Fibroblast of skin of scalp (primary cell): Measurements from ENCODE around the gene MAST4.

Source experiments
- DNase-seq: peaks from one replicate; pipeline ENCODE4 v3.0.0-alpha.2; 2013

The MAST4 gene

DNA sequence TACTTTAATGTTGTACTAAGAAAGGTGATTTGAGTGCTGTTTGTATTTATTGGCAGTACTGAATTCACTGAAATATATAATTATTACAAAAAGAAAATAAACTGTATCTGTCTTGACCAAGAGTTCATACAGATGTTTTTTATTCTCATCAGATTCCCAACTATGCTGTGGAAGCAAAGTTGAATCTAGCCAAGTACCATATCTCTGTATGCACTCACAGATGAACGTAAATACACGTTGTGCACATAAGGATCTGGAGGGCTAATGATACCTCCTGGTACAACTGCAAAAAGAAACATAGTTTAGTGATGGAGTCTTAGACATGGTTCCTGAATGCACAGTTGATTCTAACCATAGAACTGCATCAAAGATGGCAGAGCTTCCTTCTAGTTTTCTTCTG is 431.0 kb downstream of the MAST4 start:
- no peak for DNase-seq

DNA sequence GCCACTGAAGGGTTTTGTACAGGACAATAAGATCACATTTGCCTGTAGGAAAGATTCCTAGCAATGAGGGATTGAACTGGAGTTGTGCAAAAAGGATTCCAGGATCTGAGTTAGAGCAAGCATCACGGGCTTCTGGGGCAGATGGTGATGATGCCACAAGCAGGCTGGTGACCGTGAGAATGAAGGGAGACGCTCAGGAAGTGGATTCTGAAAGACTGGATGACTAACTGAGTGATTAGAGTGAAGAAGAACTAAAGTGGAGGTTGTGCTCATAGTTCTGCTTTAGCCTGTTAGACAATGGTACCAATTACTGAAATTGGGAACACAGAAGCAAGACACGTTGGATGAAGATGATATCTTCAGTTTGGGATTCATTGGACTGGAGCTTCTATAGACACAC is 432.2 kb downstream of the MAST4 start:
- DNase-seq, result no peak

- DNase-seq, result no peak
These were observed 432.7 kb downstream of the MAST4 start for GRCh38 chr5:67028941-67029340.

DNA sequence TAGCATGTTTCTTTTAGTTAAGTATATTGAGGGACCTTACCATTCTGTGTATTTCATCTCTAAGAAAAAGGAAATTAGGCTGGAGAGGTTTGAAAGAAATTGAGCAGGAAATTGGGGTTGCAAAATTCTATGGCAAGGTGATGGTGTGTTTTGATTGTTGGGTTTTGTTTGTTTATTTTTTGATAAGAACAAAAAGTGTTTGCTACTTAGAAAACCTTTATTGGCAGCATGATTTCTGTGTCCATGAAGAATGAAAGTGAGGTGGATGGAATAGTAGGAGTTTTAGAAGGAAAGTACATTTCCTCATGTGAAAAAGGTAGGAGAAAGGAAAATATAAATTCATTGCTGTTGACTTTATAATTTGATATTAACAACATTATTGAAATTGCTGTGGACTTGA is 433.3 kb downstream of the MAST4 start:
- DNase-seq, result no peak

- no peak for DNase-seq
These were observed 434.3 kb downstream of the MAST4 start for GRCh38 chr5:67030289-67031056.

GRCh38 chr5:67031057-67031443 is 434.9 kb downstream of the MAST4 start:
- no peak for DNase-seq

- DNase-seq, result no peak
These were observed 435.5 kb downstream of the MAST4 start for GRCh38 chr5:67031692-67032091.

- DNase-seq, result peak; percentile 30
These were observed 436.9 kb downstream of the MAST4 start for GRCh38 chr5:67032921-67033664.

DNA sequence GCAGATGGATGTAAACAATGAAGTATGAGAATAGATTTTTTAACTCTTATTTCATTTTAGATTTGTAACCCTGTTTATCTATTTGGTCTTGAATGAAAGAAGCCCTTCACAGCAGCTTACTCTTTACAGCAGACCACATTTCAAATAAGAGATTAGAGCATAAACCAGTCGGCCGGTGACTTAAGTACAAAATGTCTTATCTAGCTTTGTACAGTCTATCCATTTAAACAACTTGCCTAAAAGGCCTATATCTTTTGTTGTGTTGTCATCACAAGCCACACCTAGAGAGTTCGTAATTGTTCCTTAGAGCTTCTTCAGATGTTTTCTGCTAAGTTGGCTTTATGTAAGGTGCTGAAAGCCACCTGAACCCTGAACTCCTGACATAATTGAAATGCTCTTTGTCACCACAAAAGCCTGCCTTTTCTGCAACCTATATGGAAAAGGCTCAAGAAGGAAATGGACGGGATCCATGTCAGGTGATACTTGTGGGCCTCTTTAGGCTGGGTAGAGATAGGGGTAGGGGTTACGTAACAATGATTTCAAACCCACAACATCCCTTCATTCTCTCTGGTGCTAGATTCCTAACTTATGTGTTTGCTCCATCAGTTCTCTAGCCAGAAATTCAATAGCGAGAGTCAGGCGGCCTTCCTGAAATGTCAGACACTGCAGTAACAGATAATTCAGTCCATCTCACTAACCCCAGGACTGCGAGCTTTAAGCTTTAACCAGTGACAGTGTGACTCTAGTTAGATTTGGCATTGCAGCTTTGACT is 437.9 kb downstream of the MAST4 start:
- DNase-seq, result no peak

DNA sequence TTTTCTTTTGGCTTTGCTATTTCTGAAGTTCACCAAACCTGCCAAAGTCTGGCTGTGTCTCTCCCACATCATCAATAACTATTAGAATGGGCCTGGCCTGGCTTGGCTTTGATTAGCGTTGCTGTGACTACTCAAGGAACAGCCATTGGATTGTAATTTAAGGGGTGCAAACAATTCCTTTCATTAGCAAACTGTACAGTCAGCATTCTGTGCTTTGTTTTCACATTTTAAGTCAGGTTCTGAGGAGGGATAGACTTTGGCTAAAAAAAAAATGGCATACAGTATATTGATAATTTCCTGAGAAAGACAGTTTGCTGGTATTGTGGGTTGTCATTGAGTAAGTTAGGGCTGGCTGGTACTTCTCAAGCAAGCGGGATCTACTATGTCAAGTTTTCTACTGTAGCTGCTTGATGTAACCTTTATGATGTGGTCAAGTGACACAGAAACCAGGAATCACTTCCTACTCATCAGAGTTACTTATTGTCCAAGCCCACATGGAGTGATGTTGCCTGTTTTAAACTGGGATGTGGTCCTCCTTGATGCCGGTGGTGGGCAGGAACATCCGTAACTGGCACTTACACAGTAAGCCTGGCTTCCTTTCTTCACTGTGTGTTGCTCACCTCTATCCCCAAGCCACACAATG is 439.0 kb downstream of the MAST4 start:
- DNase-seq, result no peak

- no peak for DNase-seq
These were observed 441.0 kb downstream of the MAST4 start for GRCh38 chr5:67037171-67037570.

- peak; percentile 79 for DNase-seq
These were observed 442.8 kb downstream of the MAST4 start for GRCh38 chr5:67038817-67039603.

DNA sequence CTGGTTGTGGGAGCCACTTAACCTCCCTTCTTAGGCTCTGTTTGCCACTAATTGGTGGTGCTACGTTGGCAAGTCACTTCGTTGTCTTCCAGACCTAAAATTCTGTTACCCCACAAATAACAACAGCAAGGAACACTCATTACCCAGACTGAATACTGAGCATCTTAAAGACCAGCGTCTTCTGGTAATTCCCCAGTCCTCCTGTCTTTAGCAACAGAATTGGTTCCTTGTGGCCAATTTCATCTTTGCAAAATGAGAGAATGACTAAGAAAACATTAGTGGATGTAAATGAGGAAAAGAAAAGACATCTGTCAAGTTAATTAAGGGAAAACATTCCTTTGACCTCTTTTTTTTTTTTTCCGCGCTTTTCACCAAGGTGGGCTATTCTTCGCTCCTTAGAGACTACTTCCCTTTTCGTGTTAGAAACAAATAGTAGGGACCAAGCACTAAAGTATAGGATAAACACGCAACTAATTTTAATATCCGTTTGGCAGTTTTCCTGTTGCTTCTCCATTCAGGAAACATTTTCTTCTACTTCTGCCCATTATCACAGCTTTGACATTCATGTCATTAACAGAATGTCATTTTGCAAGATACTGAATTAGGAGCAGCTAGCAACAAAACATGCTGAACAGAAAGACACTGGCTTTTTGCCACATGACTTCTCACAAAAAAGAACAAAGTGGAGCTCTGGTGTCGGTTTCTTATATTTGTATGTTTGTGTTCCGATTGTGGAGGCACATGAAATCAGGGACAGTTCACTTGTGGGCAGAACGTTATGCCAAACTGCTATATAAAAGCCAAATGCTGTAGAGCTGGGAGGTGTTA is 446.2 kb downstream of the MAST4 start:
- no peak for DNase-seq

DNA sequence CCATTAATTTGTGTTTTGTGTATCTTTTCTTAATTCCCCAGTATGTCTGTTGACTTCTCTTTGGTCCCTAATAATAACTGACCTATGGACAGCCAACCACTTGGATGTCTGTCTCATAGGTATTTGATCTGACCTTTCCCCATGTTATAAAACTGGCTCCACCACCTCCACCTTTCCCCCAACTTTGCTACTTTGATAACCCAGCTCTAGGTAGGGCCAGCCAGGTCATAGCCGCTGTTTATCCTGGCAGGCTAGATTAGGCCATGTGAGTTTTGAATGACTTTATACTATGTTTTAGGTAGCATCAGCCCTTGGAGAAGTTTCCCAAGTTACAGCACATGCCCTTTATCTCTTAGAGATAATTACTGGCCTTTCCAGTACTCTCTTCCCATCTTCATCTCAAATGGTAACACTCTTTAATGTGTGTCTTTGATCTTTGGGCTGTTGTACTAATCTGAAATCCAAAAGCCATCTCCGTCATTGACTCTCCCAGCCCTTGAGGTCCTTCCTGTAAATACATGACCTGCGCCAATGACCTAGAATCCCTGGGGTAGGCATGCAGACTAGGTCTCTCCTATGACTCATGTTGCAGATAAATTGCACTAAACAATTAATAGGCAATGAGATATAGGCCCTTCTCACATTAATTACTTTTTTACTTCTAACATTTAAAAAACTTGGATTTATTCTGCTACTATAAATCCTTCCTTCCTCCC is 447.8 kb downstream of the MAST4 start:
- DNase-seq, result no peak

DNA sequence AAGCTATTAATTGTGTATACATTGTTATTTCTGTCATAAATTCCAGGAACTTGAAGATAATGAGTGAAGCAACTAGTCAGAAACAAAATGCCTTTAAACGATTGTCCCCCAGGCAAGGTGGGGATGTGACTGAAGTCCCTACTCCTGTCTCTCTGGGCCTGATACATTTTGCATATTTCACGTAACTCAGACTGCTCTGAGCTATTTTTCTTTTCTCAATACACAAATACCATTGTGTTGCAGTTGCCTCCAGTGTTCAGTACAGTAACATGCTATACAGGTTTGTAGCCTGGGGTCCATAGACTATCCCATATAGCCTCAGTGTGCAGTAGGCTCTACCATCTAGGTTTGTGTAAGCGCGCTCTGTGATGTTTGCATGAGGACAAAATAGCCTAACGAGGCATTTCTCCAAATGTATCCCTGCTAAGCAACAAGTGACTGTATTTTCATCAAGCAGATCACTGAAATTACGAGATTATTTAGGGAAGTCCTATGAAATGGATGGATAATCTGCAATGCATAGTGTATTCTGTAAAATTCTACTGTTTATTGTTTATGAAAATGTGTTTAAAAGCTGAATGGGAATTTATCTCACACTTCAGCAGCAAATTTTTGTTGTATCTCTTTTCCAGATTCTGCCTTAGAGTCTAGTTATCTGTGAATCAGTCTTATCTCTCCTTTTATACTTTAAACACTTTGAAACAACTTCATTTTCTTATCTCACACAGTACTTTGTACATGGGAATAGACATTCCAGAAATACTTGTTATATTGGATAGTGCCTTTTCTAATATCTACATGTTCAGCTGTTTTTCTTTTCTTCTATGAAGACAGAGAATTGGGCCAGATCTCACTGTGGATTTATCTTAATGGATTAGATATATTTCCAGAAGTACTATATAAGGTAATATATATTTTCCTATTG is 449.9 kb downstream of the MAST4 start:
- DNase-seq, result no peak

GRCh38 chr5:67047160-67047559 is 451.0 kb downstream of the MAST4 start:
- DNase-seq, result no peak

- DNase-seq, result no peak
These were observed 451.4 kb downstream of the MAST4 start for GRCh38 chr5:67047616-67048015.

DNA sequence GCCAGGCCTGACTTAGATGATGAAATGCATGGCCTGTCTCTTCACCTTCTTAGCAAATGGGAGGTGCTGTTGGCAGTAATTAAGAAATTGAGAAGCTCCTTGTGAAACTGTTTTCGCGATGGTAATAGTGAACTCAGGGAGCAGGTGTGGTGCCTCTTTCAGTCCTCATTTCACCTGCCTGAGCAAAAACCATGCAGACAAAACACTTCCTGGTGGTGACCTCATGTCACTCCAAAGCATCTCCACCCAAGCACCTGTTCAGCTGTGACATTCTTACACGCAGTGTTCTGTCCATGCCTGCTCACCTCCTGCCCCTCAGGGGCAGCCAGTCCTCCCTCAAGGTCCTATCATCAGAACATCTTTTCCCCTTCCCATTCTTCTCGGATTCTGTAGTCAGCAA is 453.9 kb downstream of the MAST4 start:
- DNase-seq, result no peak

GRCh38 chr5:67050635-67051034 is 454.4 kb downstream of the MAST4 start:
- no peak for DNase-seq
